Endothelial cell of umbilical vein (primary cell): ENCODE data around the gene MAEA. TPM values are rescaled to one million over a fixed set of nuclear protein-coding genes. Genes with fewer than 3 reads are reported as not detected.

ENCODE experiments used
- BruUV-seq: library from RNA; stranded (reverse); fragments of 400-500 nt; replicated peaks from 2 replicates; lab custom pipeline; 2021; lab: Mats Ljungman, UMichigan
- CTCF ChIA-PET: fragments of 300-600, 350-600 bp; sonication (Branson Sonifier 250); formaldehyde crosslinking; loops from one replicate; lab custom pipeline; 2021; ENCODE audit warnings: antibody characterized with exemption, inconsistent platforms; lab: Charles Lee
- POLR2A ChIA-PET: fragments of 300-600, 350-600 bp; sonication (Branson Sonifier 250); formaldehyde crosslinking; loops from one replicate; lab custom pipeline; 2021; ENCODE audit warnings: antibody characterized with exemption, inconsistent platforms; lab: Charles Lee
- DNase-seq: peaks from one replicate; pipeline ENCODE4 v3.0.0-alpha.2; 2011; ENCODE audit warnings: low read depth, low spot score
- FAIRE-seq: peaks from 2 replicates; lab custom pipeline; 2011; peaks lifted over from hg19 to GRCh38; lab: Jason Lieb, UNC
- H2AFZ ChIP-seq: 2 replicates; pipeline ENCODE4 v1.6.0; 2012; ENCODE audit warnings: low read depth, low read length, control low read depth, inconsistent platforms
- H3K27ac ChIP-seq: 2 replicates; pipeline ENCODE4 v1.5.1; 2011; ENCODE audit warnings: low read depth, mild to moderate bottlenecking, control low read depth, low read length, moderate library complexity; ENCODE audit not compliant: insufficient read depth
- H3K27me3 ChIP-seq, 2 experiments: 2 replicates each; pipeline versions ENCODE4 v1.6.0 to v1.6.1; 2011; ENCODE audit warnings: low read length in 2 of 2, mixed read lengths in 1 of 2; ENCODE audit not compliant: control insufficient read depth in 2 of 2, insufficient read depth in 2 of 2
- H3K36me3 ChIP-seq, 2 experiments: 2 replicates in 1 of 2; 3 replicates in 1 of 2; pipeline ENCODE4 v1.5.1; 2011; ENCODE audit warnings: low read length in 2 of 2, mild to moderate bottlenecking in 1 of 2, moderate library complexity in 1 of 2; ENCODE audit not compliant: control insufficient read depth in 2 of 2, insufficient read depth in 2 of 2; ENCODE audit errors: extremely low read depth in 1 of 2
- H3K4me1 ChIP-seq: 3 replicates; pipeline ENCODE4 v1.5.1; 2011; ENCODE audit warnings: mild to moderate bottlenecking, low read length; ENCODE audit not compliant: control insufficient read depth, insufficient read depth; ENCODE audit errors: extremely low read depth
- H3K4me2 ChIP-seq: 2 replicates; pipeline ENCODE4 v1.6.1; 2011; ENCODE audit warnings: low read length, control low read depth, mixed read lengths; ENCODE audit not compliant: insufficient read depth
- H3K4me3 ChIP-seq, 3 experiments: fragments of 200-600 bp in 1 of 3; sonication (generic), shearing (Covaris generic) in 1 of 3; replicated peaks in 1 of 3; 2 replicates each; pipeline ENCODE4 v1.5.1; 2011 to 2016; ENCODE audit warnings: control low read depth in 3 of 3, low read length in 3 of 3, mild to moderate bottlenecking in 2 of 3, inconsistent platforms in 1 of 3, low read depth in 1 of 3, moderate library complexity in 1 of 3; ENCODE audit not compliant: insufficient read depth in 1 of 3
- H3K79me2 ChIP-seq: 2 replicates; pipeline ENCODE4 v1.6.0; 2012; ENCODE audit warnings: low read length, inconsistent platforms; ENCODE audit not compliant: control insufficient read depth, insufficient read depth
- H3K9ac ChIP-seq: replicated peaks from 2 replicates; pipeline ENCODE3; 2011; ENCODE audit warnings: low read length, control low read depth; ENCODE audit not compliant: insufficient read depth; ENCODE audit errors: extremely low read depth
- H3K9me1 ChIP-seq: replicated peaks from 3 replicates; pipeline ENCODE4 v1.6.0; 2011; ENCODE audit warnings: mild to moderate bottlenecking, low read length; ENCODE audit not compliant: control insufficient read depth, insufficient read depth; ENCODE audit errors: extremely low read depth
- H3K9me3 ChIP-seq: replicated peaks from 2 replicates; pipeline ENCODE4 v1.5.1; 2012; ENCODE audit warnings: low read length, inconsistent platforms; ENCODE audit not compliant: control insufficient read depth, insufficient read depth
- H4K20me1 ChIP-seq: replicated peaks from 2 replicates; pipeline ENCODE3; 2011; ENCODE audit warnings: mild to moderate bottlenecking, low read length; ENCODE audit not compliant: control insufficient read depth, insufficient read depth; ENCODE audit errors: extremely low read depth
- EZH2 ChIP-seq: IDR thresholded peaks from 2 replicates; pipeline ENCODE4 v1.6.1; 2012; ENCODE audit warnings: borderline replicate concordance, low read depth, mild to moderate bottlenecking, moderate library complexity, low read length, inconsistent platforms; ENCODE audit not compliant: severe bottlenecking
- FOS ChIP-seq: IDR thresholded peaks from 2 replicates; pipeline ENCODE4 v1.6.1; 2011; ENCODE audit warnings: mild to moderate bottlenecking, low read length, moderate library complexity, borderline replicate concordance; ENCODE audit not compliant: insufficient read depth
- GATA2 ChIP-seq: IDR thresholded peaks from 2 replicates; pipeline ENCODE4 v1.7.0; 2011; ENCODE audit warnings: low read depth, mild to moderate bottlenecking, moderate library complexity, mixed read lengths, low read length; ENCODE audit not compliant: insufficient read length, insufficient read depth
- MYC ChIP-seq: IDR thresholded peaks from one replicate; pipeline ENCODE4 v1.6.1; 2011; ENCODE audit warnings: mild to moderate bottlenecking, low read depth, low read length
- POLR2A ChIP-seq: IDR thresholded peaks from 2 replicates; pipeline ENCODE4 v1.6.1; 2012; ENCODE audit warnings: low read depth, mild to moderate bottlenecking, control low read depth, low read length
- dilution Hi-C: fragments of 300-500 bp; cut with MboI; formaldehyde crosslinking; loops from one replicate; pipeline ENCODE4 v1.15.0; 2019; ENCODE audit warnings: low sequenced_read_pairs; ENCODE audit not compliant: extremely low pct_ligation_motif_present
- intact Hi-C: fragments of 100-400 bp; cut with micrococcal nuclease; formaldehyde crosslinking; loops from one replicate; pipeline ENCODE4 v1.10.0; 2022
- polyA plus RNA-seq, 4 experiments: library from polyadenylated mRNA; depleted of rRNA in 3 of 4; stranded (reverse) in 3 of 4; unstranded in 1 of 4; fragments of >200 nt; gene quantifications; 2 replicates each; pipeline versions ENCODE4 v1.2.1 to v1.2.3, GENCODE V29; 2011 to 2012; ENCODE audit warnings: missing spikeins in 1 of 4
- total RNA-seq: library from RNA; stranded (reverse); gene quantifications from 2 replicates; pipeline ENCODE4 v1.2.3, GENCODE V29; 2021
- TF ChIP-seq, protein P1 (sequence below), 2 donors: IDR thresholded peaks; 1 replicate in 1 of 2; 2 replicates in 1 of 2; pipeline ENCODE4 v1.5.1; 2011; ENCODE audit warnings: low read length in 2 of 2, mild to moderate bottlenecking in 2 of 2, moderate library complexity in 2 of 2, control low read depth in 1 of 2, inconsistent platforms in 1 of 2, low read depth in 1 of 2; ENCODE audit not compliant: insufficient read depth in 1 of 2; ENCODE audit errors: extremely low read depth in 1 of 2

MAEA gene
- total and polyA plus RNA-seq, 2 donors (not counting 3 experiments of a cell fraction or from before 2014, with no cell fraction given) = 66.0 to 108 TPM

DNA sequence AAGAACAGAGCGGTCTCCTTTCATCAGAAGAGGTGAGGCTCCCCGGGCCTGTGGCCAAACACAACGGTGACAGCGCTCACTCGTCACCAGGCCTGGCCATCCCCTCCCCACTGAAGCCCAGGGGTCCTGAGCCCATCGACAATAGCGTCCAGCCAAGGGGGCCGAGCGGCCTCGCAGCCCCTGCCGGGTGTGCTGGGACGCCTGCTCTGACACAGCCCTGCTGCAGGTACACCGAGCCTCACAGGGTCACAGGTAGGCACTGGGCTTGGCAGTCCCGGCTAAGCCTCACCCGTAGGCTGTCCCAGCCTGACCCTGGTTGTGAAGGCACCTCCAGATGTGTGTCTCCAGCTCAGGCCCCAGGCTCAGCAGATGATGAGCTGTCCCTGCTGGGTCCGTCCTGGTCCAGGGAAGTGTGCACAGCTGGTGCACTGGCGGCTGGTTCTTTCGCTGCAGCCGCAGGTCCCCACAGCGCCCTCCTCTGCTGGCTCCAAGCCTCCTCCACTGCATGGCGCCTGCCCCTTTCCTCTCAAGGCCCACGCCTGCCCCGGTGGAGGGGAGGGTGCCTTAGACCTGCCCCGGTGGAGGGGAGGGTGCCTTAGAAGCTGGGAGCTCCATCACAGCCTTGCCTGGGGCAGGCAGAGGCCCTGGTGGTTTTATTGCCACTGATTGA lies 78.9 kb downstream of the MAEA start:
- Histone ChIP-seq H3K9ac (no peak overlapping the region), H3K9me1 (no peaks in the 10 kb centered on the region), H3K4me3 (no peak overlapping the region), H3K36me3 (no peaks in the 10 kb centered on the region), H4K20me1 (no peaks in the 10 kb centered on the region), H3K9me3 (no peaks in the 10 kb centered on the region), H3K4me1 (no peaks in the 10 kb centered on the region), H2AFZ (no peak overlapping the region), H3K27me3 (no peaks in the 10 kb centered on the region), H3K27ac (no peak overlapping the region), H3K4me2 (no peak overlapping the region), H3K79me2 (no peaks in the 10 kb centered on the region)
- CTCF ChIA-PET = interaction anchor here (1.0 to 1.3 kb wide), 2 partner anchors 8 to 13 kb away, joined by 3 to 4 read pairs; no protein-coding TSS in a partner anchor
- dilution Hi-C loops (no loop called here), intact Hi-C loops (no loop called here)
- BruUV-seq = no TSS peak
- DNase-seq (no peak), FAIRE-seq (no peak)
- TF ChIP-seq POLR2A (no peak), GATA2 (no peak), FOS (no peak), MYC (no peak), EZH2 (no peak)
- TF ChIP-seq, protein P1, sequence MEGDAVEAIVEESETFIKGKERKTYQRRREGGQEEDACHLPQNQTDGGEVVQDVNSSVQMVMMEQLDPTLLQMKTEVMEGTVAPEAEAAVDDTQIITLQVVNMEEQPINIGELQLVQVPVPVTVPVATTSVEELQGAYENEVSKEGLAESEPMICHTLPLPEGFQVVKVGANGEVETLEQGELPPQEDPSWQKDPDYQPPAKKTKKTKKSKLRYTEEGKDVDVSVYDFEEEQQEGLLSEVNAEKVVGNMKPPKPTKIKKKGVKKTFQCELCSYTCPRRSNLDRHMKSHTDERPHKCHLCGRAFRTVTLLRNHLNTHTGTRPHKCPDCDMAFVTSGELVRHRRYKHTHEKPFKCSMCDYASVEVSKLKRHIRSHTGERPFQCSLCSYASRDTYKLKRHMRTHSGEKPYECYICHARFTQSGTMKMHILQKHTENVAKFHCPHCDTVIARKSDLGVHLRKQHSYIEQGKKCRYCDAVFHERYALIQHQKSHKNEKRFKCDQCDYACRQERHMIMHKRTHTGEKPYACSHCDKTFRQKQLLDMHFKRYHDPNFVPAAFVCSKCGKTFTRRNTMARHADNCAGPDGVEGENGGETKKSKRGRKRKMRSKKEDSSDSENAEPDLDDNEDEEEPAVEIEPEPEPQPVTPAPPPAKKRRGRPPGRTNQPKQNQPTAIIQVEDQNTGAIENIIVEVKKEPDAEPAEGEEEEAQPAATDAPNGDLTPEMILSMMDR (IDR thresholded peaks at IDR 0.05; ENCODE audit: extremely low read depth in 1 of 2, insufficient read depth in 1 of 2, low read depth in 1 of 2, low read length in 2 of 2) = no peak
- POLR2A ChIA-PET = interaction anchor here (0.9 kb wide), 1 partner anchor 36 kb away, joined by 3 read pairs; no protein-coding TSS in a partner anchor
